OCI-LY7 (cell line): ENCODE results near the gene PLCG1. TPM values are rescaled to one million over a fixed set of nuclear protein-coding genes. Genes with fewer than 3 reads are reported as not detected.

Experiments used
- BruUV-seq: library from RNA; stranded (reverse); fragments of 400-500 nt; replicated peaks from 2 replicates; lab custom pipeline; 2021; lab: Mats Ljungman, UMichigan
- CTCF ChIA-PET: fragments of 300-600 bp; sonication (Branson Sonifier 250); formaldehyde crosslinking; loops from one replicate; lab custom pipeline; 2022; ENCODE audit warnings: antibody characterized with exemption; ENCODE audit not compliant: unreplicated experiment; lab: Charles Lee
- POLR2A ChIA-PET: fragments of 300-600 bp; sonication (Branson Sonifier 250); formaldehyde crosslinking; loops from one replicate; lab custom pipeline; 2022; ENCODE audit warnings: antibody characterized with exemption; lab: Charles Lee
- DNase-seq: peaks from one replicate; pipeline ENCODE4 v3.0.0-alpha.2; 2015; ENCODE audit warnings: low spot score
- H2AFZ ChIP-seq: fragments of 200-600 bp; sonication (generic), shearing (Covaris generic); 2 replicates; pipeline ENCODE4 v1.6.1; 2014; ENCODE audit warnings: mild to moderate bottlenecking, antibody characterized with exemption, low read length, moderate library complexity
- H3K27ac ChIP-seq: fragments of 200-600 bp; sonication (generic); 2 replicates; pipeline ENCODE4 v1.5.1; 2014; ENCODE audit warnings: mixed run types, low read depth, mild to moderate bottlenecking, moderate library complexity, low read length, inconsistent platforms; ENCODE audit not compliant: poor library complexity, severe bottlenecking
- H3K36me3 ChIP-seq: fragments of 200-600 bp; sonication (generic); 2 replicates; pipeline ENCODE4 v1.6.1; 2014; ENCODE audit warnings: mild to moderate bottlenecking, antibody characterized with exemption, low read length, moderate library complexity, mixed read lengths; ENCODE audit not compliant: insufficient read depth
- H3K4me1 ChIP-seq: fragments of 200-600 bp; sonication (generic); 2 replicates; pipeline ENCODE4 v1.5.1; 2014; ENCODE audit warnings: mild to moderate bottlenecking, low read length; ENCODE audit not compliant: insufficient read depth, poor library complexity, severe bottlenecking
- H3K4me2 ChIP-seq: fragments of 200-600 bp; sonication (generic); 2 replicates; pipeline ENCODE4 v1.6.1; 2014; ENCODE audit warnings: mild to moderate bottlenecking, low read length
- H3K4me3 ChIP-seq: fragments of 200-600 bp; sonication (generic); 2 replicates; pipeline ENCODE4 v1.5.1; 2014; ENCODE audit warnings: mild to moderate bottlenecking, low read depth, low read length; ENCODE audit not compliant: poor library complexity, severe bottlenecking
- H3K79me2 ChIP-seq: fragments of 200-600 bp; sonication (generic); 2 replicates; pipeline ENCODE4 v1.6.1; 2016; ENCODE audit warnings: low read depth, mild to moderate bottlenecking, low read length, moderate library complexity, mixed read lengths; ENCODE audit not compliant: insufficient read depth
- H3K9me2 ChIP-seq: fragments of 200-600 bp; sonication (generic); 2 replicates; pipeline ENCODE4 v1.6.1; 2016; ENCODE audit warnings: mild to moderate bottlenecking, low read length, mixed read lengths; ENCODE audit not compliant: insufficient read depth
- H3K9me3 ChIP-seq: fragments of 200-600 bp; sonication (generic); 2 replicates; pipeline ENCODE4 v1.6.1; 2014; ENCODE audit warnings: mild to moderate bottlenecking, mixed run types, low read length, mixed read lengths
- H4K20me1 ChIP-seq: fragments of 200-600 bp; sonication (generic); 2 replicates; pipeline ENCODE4 v1.6.1; 2014; ENCODE audit warnings: mild to moderate bottlenecking, antibody characterized with exemption, low read length, moderate library complexity, mixed read lengths; ENCODE audit not compliant: insufficient read depth
- CTCF ChIP-seq: fragments of 200-600 bp; sonication (generic); conservative IDR thresholded peaks from 2 replicates; pipeline ENCODE4 v1.5.1; 2014; ENCODE audit warnings: mild to moderate bottlenecking, antibody characterized with exemption, low read length, moderate library complexity, mixed read lengths
- EZH2phosphoT487 ChIP-seq: fragments of 200-600 bp; sonication (generic); IDR thresholded peaks from 2 replicates; pipeline ENCODE4 v1.6.1; 2018; ENCODE audit warnings: low read depth, borderline replicate concordance, mild to moderate bottlenecking, mixed run types, antibody characterized with exemption, low read length, moderate library complexity, mixed read lengths
- intact Hi-C: fragments of 100-400 bp; cut with micrococcal nuclease; formaldehyde crosslinking; loops from one replicate; pipeline ENCODE4 v1.10.0; 2022; ENCODE audit not compliant: unreplicated experiment
- total RNA-seq, 2 experiments: library from RNA; depleted of rRNA in 1 of 2; stranded (reverse); fragments of >200 nt in 1 of 2; shearing (Covaris generic) in 1 of 2; gene quantifications; 2 replicates each; pipeline ENCODE4 v1.2.3, GENCODE V29; 2014 to 2022

Gene PLCG1
- total RNA-seq, 2 experiments from 2014 or later: 103 to 121 TPM

- Histone ChIP-seq H3K27ac (no peak overlapping the region), H3K4me3 (no peak overlapping the region), H3K36me3 (peaks cover 77% of the 10 kb centered on the region), H3K9me3 (no peaks in the 10 kb centered on the region), H3K79me2 (peaks cover 19% of the 10 kb centered on the region), H2AFZ (no peak overlapping the region), H4K20me1 (no peaks in the 10 kb centered on the region), H3K9me2 (no peaks in the 10 kb centered on the region), H3K4me2 (no peak overlapping the region), H3K4me1 (peaks cover 11% of the 10 kb centered on the region)
- TF ChIP-seq EZH2phosphoT487: no peak
- TF ChIP-seq CTCF: no peak
- no TSS peak for BruUV-seq
- POLR2A ChIA-PET: interaction anchor here (0.7 kb wide), 1 partner anchor 63 kb away, joined by 3 read pairs; no protein-coding TSS in a partner anchor
- intact Hi-C loops: no loop called here
- CTCF ChIA-PET: no interaction called here
- DNase-seq: no peak
These were observed 25.1 kb downstream of the PLCG1 start for GRCh38 chr20:41162396-41162795.

GRCh38 chr20:41163821-41164220, 26.5 kb downstream of the PLCG1 start:
- Histone ChIP-seq H3K4me2 (no peak overlapping the region), H3K36me3 (peaks cover 91% of the 10 kb centered on the region), H2AFZ (no peak overlapping the region), H3K27ac (no peak overlapping the region), H3K4me3 (no peak overlapping the region), H3K79me2 (peaks cover 5% of the 10 kb centered on the region), H3K9me3 (no peaks in the 10 kb centered on the region), H3K9me2 (no peaks in the 10 kb centered on the region), H4K20me1 (no peaks in the 10 kb centered on the region), H3K4me1 (no peaks in the 10 kb centered on the region)
- intact Hi-C loops: no loop called here
- ChIA-PET CTCF (no interaction called here), POLR2A (no interaction called here)
- no peak for TF ChIP-seq EZH2phosphoT487
- no peak for TF ChIP-seq CTCF
- DNase-seq: no peak
- no TSS peak for BruUV-seq

GRCh38 chr20:41165001-41165882, 27.9 kb downstream of the PLCG1 start:
- TF ChIP-seq CTCF: no peak
- TF ChIP-seq EZH2phosphoT487: no peak
- Histone ChIP-seq H3K9me2 (no peaks in the 10 kb centered on the region), H3K4me1 (no peaks in the 10 kb centered on the region), H3K27ac (no peak overlapping the region), H4K20me1 (no peaks in the 10 kb centered on the region), H3K4me2 (no peak overlapping the region), H3K36me3 (peaks cover 95% of the 10 kb centered on the region), H3K79me2 (no peaks in the 10 kb centered on the region), H3K9me3 (no peaks in the 10 kb centered on the region), H3K4me3 (no peak overlapping the region), H2AFZ (no peak overlapping the region)
- no TSS peak for BruUV-seq
- intact Hi-C loops: no loop called here
- CTCF ChIA-PET: no interaction called here
- POLR2A ChIA-PET: interaction anchor here (2.5 kb wide), 1 partner anchor 8 kb away, joined by 8 read pairs; no protein-coding TSS in a partner anchor
- no peak for DNase-seq
